ENCODE results near the gene ATP10A.
"Not testable (repeated sequence)": the region's sequence is repeated elsewhere in the genome, so short reads cannot be mapped to it uniquely, and the experiment has no call there.

Gene ATP10A

DNA sequence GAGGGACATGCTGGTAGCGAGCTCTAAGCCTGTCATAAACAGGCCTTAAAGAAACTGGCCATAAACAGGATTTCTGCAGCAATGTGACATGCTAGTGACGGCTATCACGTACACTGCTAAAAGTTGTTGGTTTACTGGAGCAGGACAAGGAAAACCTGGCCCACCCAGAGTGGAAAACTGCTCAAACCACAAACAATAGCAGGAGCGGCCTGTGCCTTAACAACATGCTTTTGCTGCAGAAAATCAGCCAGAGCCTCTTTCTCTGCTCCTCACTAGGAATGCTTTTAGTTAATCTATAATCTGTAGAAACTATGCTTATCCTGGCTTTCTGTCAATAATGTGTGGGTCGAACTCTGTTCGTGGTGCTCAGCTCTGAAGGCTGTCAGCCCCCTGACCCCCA lies 221.4 kb downstream of the ATP10A start:
- in situ Hi-C loops (cut with HindIII; ENCODE audit: low pct_ligation_motif_present, low sequenced_read_pairs), result no loop called here
- no peak overlapping the region for H3K4me3 ChIP-seq (ENCODE audit: low read depth, low read length)
- no peaks in the 10 kb centered on the region for H3K27me3 ChIP-seq (replicated peaks)
- DNase-seq, result no peak
- TF ChIP-seq, protein P1, sequence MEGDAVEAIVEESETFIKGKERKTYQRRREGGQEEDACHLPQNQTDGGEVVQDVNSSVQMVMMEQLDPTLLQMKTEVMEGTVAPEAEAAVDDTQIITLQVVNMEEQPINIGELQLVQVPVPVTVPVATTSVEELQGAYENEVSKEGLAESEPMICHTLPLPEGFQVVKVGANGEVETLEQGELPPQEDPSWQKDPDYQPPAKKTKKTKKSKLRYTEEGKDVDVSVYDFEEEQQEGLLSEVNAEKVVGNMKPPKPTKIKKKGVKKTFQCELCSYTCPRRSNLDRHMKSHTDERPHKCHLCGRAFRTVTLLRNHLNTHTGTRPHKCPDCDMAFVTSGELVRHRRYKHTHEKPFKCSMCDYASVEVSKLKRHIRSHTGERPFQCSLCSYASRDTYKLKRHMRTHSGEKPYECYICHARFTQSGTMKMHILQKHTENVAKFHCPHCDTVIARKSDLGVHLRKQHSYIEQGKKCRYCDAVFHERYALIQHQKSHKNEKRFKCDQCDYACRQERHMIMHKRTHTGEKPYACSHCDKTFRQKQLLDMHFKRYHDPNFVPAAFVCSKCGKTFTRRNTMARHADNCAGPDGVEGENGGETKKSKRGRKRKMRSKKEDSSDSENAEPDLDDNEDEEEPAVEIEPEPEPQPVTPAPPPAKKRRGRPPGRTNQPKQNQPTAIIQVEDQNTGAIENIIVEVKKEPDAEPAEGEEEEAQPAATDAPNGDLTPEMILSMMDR (IDR thresholded peaks at IDR 0.05; ENCODE audit: low read depth, low read length, missing control alignments), result no peak
- H3K27ac ChIP-seq, result no peak overlapping the region
- no peaks in the 10 kb centered on the region for H3K36me3 ChIP-seq (replicated peaks)

GRCh38 chr15:25641361-25641760 lies 221.8 kb downstream of the ATP10A start:
- Histone ChIP-seq H3K27me3 (replicated peaks) (no peaks in the 10 kb centered on the region), H3K36me3 (replicated peaks) (no peaks in the 10 kb centered on the region), H3K27ac (no peak overlapping the region), H3K4me3 (ENCODE audit: low read depth, low read length) (no peak overlapping the region)
- DNase-seq, result no peak
- TF ChIP-seq, protein P1 (IDR thresholded peaks at IDR 0.05; ENCODE audit: low read depth, low read length, missing control alignments), result no peak
- in situ Hi-C loops (cut with HindIII; ENCODE audit: low pct_ligation_motif_present, low sequenced_read_pairs), result no loop called here

DNA sequence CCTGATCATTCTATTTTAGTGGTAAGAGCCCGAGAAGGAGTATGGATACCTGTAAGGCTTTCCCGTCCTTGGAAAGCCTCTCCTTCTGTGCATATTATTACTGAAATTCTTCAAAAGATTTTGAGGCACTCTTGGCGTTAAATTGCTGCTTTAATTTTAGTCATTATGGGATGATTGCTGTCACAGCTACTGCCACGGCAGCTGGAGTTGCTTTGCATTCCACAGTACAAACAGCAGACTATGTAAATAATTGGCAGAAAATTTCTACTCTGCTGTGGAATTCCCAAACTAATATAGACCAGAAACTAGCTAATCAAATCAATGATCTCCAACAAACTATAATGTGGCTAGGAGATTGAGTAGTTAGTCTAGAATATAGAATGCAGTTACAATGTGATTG lies 222.2 kb downstream of the ATP10A start:
- not testable (repeated sequence) for H3K36me3 ChIP-seq (replicated peaks)

DNA sequence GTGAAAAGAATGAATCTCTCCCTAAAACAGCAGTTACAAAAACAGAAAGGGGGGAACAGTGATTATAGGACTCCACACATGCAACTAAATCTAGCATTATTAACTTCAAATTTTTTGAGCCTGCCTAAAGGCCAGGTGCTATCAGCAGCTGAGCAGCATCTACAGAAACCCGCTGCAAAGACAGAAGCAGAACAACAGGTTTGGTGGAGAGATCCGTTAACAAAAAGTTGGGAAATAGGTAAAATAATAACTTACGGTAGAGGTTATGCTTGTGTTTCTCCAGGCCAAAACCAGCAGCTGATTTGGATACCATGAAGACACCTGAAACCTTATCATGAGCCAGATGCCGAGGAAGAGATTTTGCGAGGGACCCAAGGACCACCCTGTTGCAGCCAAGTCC lies 222.7 kb downstream of the ATP10A start:
- in situ Hi-C loops (cut with HindIII; ENCODE audit: low pct_ligation_motif_present, low sequenced_read_pairs), result no loop called here

More for the DNA sequence above, 222.2 kb downstream of the ATP10A start:
- DNase-seq; H3K27me3 ChIP-seq (replicated peaks); H3K4me3 ChIP-seq (ENCODE audit: low read depth, low read length); H3K27ac ChIP-seq; in situ Hi-C loops (cut with HindIII; ENCODE audit: low pct_ligation_motif_present, low sequenced_read_pairs): not testable (repeated sequence)

DNA sequence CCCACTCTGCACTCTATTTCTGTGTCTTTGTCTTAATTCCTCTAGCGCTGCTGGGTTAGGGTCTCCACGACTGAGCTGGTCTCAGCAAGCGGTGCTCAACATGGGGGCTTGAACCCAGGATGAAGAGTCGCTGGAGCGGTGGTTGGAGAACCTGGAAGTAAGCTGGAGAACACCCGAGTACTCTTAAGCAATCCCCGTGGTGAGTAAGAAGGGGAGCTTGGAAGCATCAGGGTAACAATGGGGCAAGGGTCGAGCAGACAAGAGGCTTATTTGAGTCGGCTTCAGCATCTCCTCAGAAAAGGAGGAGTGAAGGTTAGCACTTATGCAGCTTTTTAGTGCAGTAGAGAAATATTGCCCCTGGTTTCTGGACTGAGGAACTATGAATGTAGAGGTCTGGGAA lies 226.6 kb downstream of the ATP10A start:
- H3K36me3 ChIP-seq (replicated peaks); in situ Hi-C loops (cut with HindIII; ENCODE audit: low pct_ligation_motif_present, low sequenced_read_pairs); DNase-seq; H3K27ac ChIP-seq; H3K4me3 ChIP-seq (ENCODE audit: low read depth, low read length); H3K27me3 ChIP-seq (replicated peaks): not testable (repeated sequence)

More for the DNA sequence above, 222.7 kb downstream of the ATP10A start:
- no peak for DNase-seq
- H3K36me3 ChIP-seq (replicated peaks), result no peaks in the 10 kb centered on the region
- TF ChIP-seq, protein P1 (IDR thresholded peaks at IDR 0.05; ENCODE audit: low read depth, low read length, missing control alignments), result no peak
- H3K27ac ChIP-seq, result no peak overlapping the region
- no peak overlapping the region for H3K4me3 ChIP-seq (ENCODE audit: low read depth, low read length)
- no peaks in the 10 kb centered on the region for H3K27me3 ChIP-seq (replicated peaks)

GRCh38 chr15:25635191-25635590 lies 227.9 kb downstream of the ATP10A start:
- Histone ChIP-seq H3K27me3 (replicated peaks) (no peaks in the 10 kb centered on the region), H3K36me3 (replicated peaks) (no peaks in the 10 kb centered on the region), H3K27ac (no peak overlapping the region), H3K4me3 (ENCODE audit: low read depth, low read length) (no peak overlapping the region)
- no peak for DNase-seq
- in situ Hi-C loops (cut with HindIII; ENCODE audit: low pct_ligation_motif_present, low sequenced_read_pairs), result no loop called here
- TF ChIP-seq, protein P1 (IDR thresholded peaks at IDR 0.05; ENCODE audit: low read depth, low read length, missing control alignments), result no peak

GRCh38 chr15:25633862-25634261 lies 229.3 kb downstream of the ATP10A start:
- TF ChIP-seq, protein P1 (IDR thresholded peaks at IDR 0.05; ENCODE audit: low read depth, low read length, missing control alignments), result no peak
- Histone ChIP-seq H3K4me3 (ENCODE audit: low read depth, low read length) (no peak overlapping the region), H3K27ac (no peak overlapping the region), H3K36me3 (replicated peaks) (no peaks in the 10 kb centered on the region), H3K27me3 (replicated peaks) (no peaks in the 10 kb centered on the region)
- no peak for DNase-seq
- in situ Hi-C loops (cut with HindIII; ENCODE audit: low pct_ligation_motif_present, low sequenced_read_pairs), result no loop called here

All from brain microvascular endothelial cell (primary cell).